Measurements from ENCODE around the gene SYPL1.

- no peak for TF ChIP-seq CTCF (IDR thresholded peaks at IDR 0.05; ENCODE audit: insufficient read depth, low read depth, low read length)
- TF ChIP-seq EZH2 (IDR thresholded peaks at IDR 0.05; ENCODE audit: insufficient read depth, low read length): no peak
Measured at GRCh38 chr7:106045139-106045538, 67.0 kb downstream of the SYPL1 start.

Data from astrocyte (in vitro differentiated cells and primary cell).